IMR-90 (cell line): ENCODE data around the gene DUSP22. TPM values are rescaled to one million over a fixed set of nuclear protein-coding genes. Genes with fewer than 3 reads are reported as not detected.

Experiments used
- ATAC-seq: fragments of 200-7000 bp; cut with Tn5 transposase; 2 replicates; pipeline ENCODE4 v1.9.1; 2020; ENCODE audit warnings: low read depth, mild to moderate bottlenecking, moderate library complexity
- BruUV-seq: library from RNA; stranded (reverse); fragments of 400-500 nt; replicated peaks from 2 replicates; lab custom pipeline; 2021; lab: Mats Ljungman, UMichigan
- CTCF ChIA-PET: fragments of 300-600 bp; formaldehyde crosslinking; extraction: SDS; loops from one replicate; lab custom pipeline; 2021; ENCODE audit warnings: antibody characterized with exemption; lab: Yijun Ruan, JAX
- POLR2A ChIA-PET: fragments of 300-600 bp; sonication (Branson Sonifier 250); formaldehyde crosslinking; loops from one replicate; lab custom pipeline; 2022; ENCODE audit warnings: antibody characterized with exemption; ENCODE audit not compliant: unreplicated experiment; lab: Charles Lee
- DNase-seq: peaks from one replicate; pipeline ENCODE4 v3.0.0; 2013
- H2AFZ ChIP-seq: replicated peaks from 2 replicates; pipeline ENCODE3; 2013; ENCODE audit warnings: low read length, mild to moderate bottlenecking; ENCODE audit not compliant: poor library complexity
- H2AK5ac ChIP-seq: 2 replicates; pipeline ENCODE4 v1.6.1; 2013; ENCODE audit warnings: low read depth, low read length, inconsistent platforms
- H2AK9ac ChIP-seq: replicated peaks from 2 replicates; pipeline ENCODE3; 2013; ENCODE audit warnings: mild to moderate bottlenecking, low read depth, low read length, moderate library complexity; ENCODE audit not compliant: poor library complexity
- H2BK120ac ChIP-seq: 2 replicates; pipeline ENCODE4 v1.6.1; 2013; ENCODE audit warnings: low read depth, low read length, inconsistent platforms
- H2BK15ac ChIP-seq: 3 replicates; pipeline ENCODE4 v1.6.1; 2013; ENCODE audit warnings: low read depth, low read length, inconsistent platforms
- H2BK20ac ChIP-seq: 2 replicates; pipeline ENCODE4 v1.6.1; 2013; ENCODE audit warnings: low read depth, mild to moderate bottlenecking, inconsistent platforms, low read length, moderate library complexity
- H2BK5ac ChIP-seq: 2 replicates; pipeline ENCODE4 v1.6.1; 2013; ENCODE audit warnings: mild to moderate bottlenecking, low read depth, low read length, inconsistent platforms; ENCODE audit not compliant: poor library complexity, severe bottlenecking
- H3K14ac ChIP-seq: replicated peaks from 2 replicates; pipeline ENCODE4 v1.6.1; 2013; ENCODE audit warnings: low read depth, low read length, inconsistent platforms
- H3K18ac ChIP-seq: 2 replicates; pipeline ENCODE4 v1.6.1; 2013; ENCODE audit warnings: low read depth, low read length, control low read depth
- H3K23ac ChIP-seq: 2 replicates; pipeline ENCODE4 v1.6.1; 2013; ENCODE audit warnings: low read depth, low read length, inconsistent platforms
- H3K27ac ChIP-seq: 2 replicates; pipeline ENCODE4 v1.5.1; 2013; ENCODE audit warnings: mild to moderate bottlenecking, control low read depth, low read length; ENCODE audit not compliant: insufficient read depth
- H3K27me3 ChIP-seq: 2 replicates; pipeline ENCODE4 v1.6.1; 2013; ENCODE audit warnings: low read length; ENCODE audit not compliant: control insufficient read depth, insufficient read depth
- H3K36me3 ChIP-seq: 2 replicates; pipeline ENCODE4 v1.6.1; 2013; ENCODE audit warnings: low read length, mixed read lengths; ENCODE audit not compliant: control insufficient read depth, insufficient read depth
- H3K4ac ChIP-seq: 2 replicates; pipeline ENCODE4 v1.6.1; 2013; ENCODE audit warnings: low read depth, low read length, inconsistent platforms
- H3K4me1 ChIP-seq: 2 replicates; pipeline ENCODE4 v1.6.1; 2013; ENCODE audit warnings: low read length, mixed read lengths; ENCODE audit not compliant: control insufficient read depth, insufficient read depth
- H3K4me2 ChIP-seq: 2 replicates; pipeline ENCODE4 v1.6.1; 2013; ENCODE audit warnings: low read depth, mild to moderate bottlenecking, control low read depth, low read length, moderate library complexity
- H3K4me3 ChIP-seq: 2 replicates; pipeline ENCODE4 v1.5.1; 2013; ENCODE audit warnings: low read depth, mild to moderate bottlenecking, control low read depth, low read length, moderate library complexity; ENCODE audit not compliant: insufficient read depth
- H3K56ac ChIP-seq: 2 replicates; pipeline ENCODE4 v1.6.1; 2013; ENCODE audit warnings: low read length, inconsistent platforms; ENCODE audit not compliant: insufficient read depth; ENCODE audit errors: extremely low read depth
- H3K79me1 ChIP-seq, 2 experiments: 2 replicates each; pipeline ENCODE4 v1.6.1; 2013; ENCODE audit warnings: low read length in 2 of 2, inconsistent platforms in 1 of 2, low read depth in 1 of 2
- H3K9ac ChIP-seq: 2 replicates; pipeline ENCODE4 v1.6.1; 2013; ENCODE audit warnings: low read depth, low read length, control low read depth
- H3K9me1 ChIP-seq: 2 replicates; pipeline ENCODE4 v1.6.1; 2013; ENCODE audit warnings: low read length, inconsistent platforms; ENCODE audit not compliant: insufficient read depth
- H3K9me3 ChIP-seq: 2 replicates; pipeline ENCODE4 v1.6.1; 2013; ENCODE audit warnings: low read length; ENCODE audit not compliant: control insufficient read depth, insufficient read depth
- H4K20me1 ChIP-seq: 2 replicates; pipeline ENCODE4 v1.6.1; 2013; ENCODE audit warnings: low read length, inconsistent platforms; ENCODE audit not compliant: insufficient read depth
- H4K5ac ChIP-seq: 2 replicates; pipeline ENCODE4 v1.6.1; 2013; ENCODE audit warnings: mild to moderate bottlenecking, low read depth, low read length, control low read depth
- H4K8ac ChIP-seq, 2 experiments: 2 replicates each; pipeline ENCODE4 v1.6.1; 2013; ENCODE audit warnings: low read depth in 2 of 2, low read length in 2 of 2, control low read depth in 1 of 2, inconsistent platforms in 1 of 2
- H4K91ac ChIP-seq: 2 replicates; pipeline ENCODE4 v1.6.1; 2013; ENCODE audit warnings: low read depth, low read length, inconsistent platforms; ENCODE audit not compliant: insufficient read depth
- BHLHE40 ChIP-seq: fragments of 150-350 bp; IDR thresholded peaks from 2 replicates; pipeline ENCODE4 v1.6.1; 2016; ENCODE audit warnings: mild to moderate bottlenecking, low read depth, low read length
- MAZ ChIP-seq: IDR thresholded peaks from 2 replicates; pipeline ENCODE4 v1.6.1; 2012; ENCODE audit warnings: low read depth, mild to moderate bottlenecking, low read length, improper control_type of control experiment, moderate library complexity, borderline replicate concordance
- USF2 ChIP-seq: fragments of 150-350 bp; IDR thresholded peaks from 2 replicates; pipeline ENCODE4 v1.6.1; 2017; ENCODE audit warnings: mild to moderate bottlenecking, antibody characterized with exemption, low read length, low read depth
- WGBS, 2 experiments: methylation state at CpG; one replicate each; pipeline versions ENCODE4 v1.1.5 to v1.1.7; 2013; ENCODE audit warnings: missing lambda C conversion rate in 2 of 2; ENCODE audit not compliant: insufficient read length in 1 of 2; ENCODE audit errors: extremely low coverage in 2 of 2; 5-methylcytosine and 5-hydroxymethylcytosine counted together
- dilution Hi-C: fragments of 300-500 bp; cut with HindIII; formaldehyde crosslinking; loops from one replicate; pipeline ENCODE4 v1.14.3; 2018; ENCODE audit warnings: low sequenced_read_pairs; ENCODE audit not compliant: unreplicated experiment
- in situ Hi-C: fragments of 300-500 bp; cut with MboI; formaldehyde crosslinking; loops from 3 replicates; pipeline ENCODE4 v1.14.3; 2019; ENCODE audit warnings: low sequenced_read_pairs, inconsistent platforms, mixed read lengths
- intact Hi-C: fragments of 100-400 bp; cut with micrococcal nuclease; formaldehyde crosslinking; loops from 2 replicates; pipeline ENCODE4 v1.10.0; 2022
- polyA plus RNA-seq, 3 experiments: library from polyadenylated mRNA; depleted of rRNA; stranded (reverse); fragments of >200 nt; gene quantifications; 2 replicates each; pipeline ENCODE4 v1.2.3, GENCODE V29; 2012; ENCODE audit warnings: low replicate concordance in 1 of 3
- total RNA-seq: library from RNA; depleted of rRNA; stranded (reverse); fragments of >200 nt; gene quantifications from 2 replicates; pipeline ENCODE4 v1.2.3, GENCODE V29; 2012

DUSP22 gene
- total and polyA plus RNA-seq, 2 of the 4 experiments (the other 2 are of a cell fraction) = 7.1 to 8.2 TPM

- no peak for TF ChIP-seq BHLHE40
Observed at GRCh38 chr6:286681-287488, 5.4 kb upstream of the DUSP22 start (continued).

- dilution Hi-C loops (no loop called here), in situ Hi-C loops (no loop called here), intact Hi-C loops (no loop called here)
- WGBS, 2 experiments = 81% methylated on average over 3 of the region's 3 CpGs; no CpG with 5 or more reads in 1 of the 2 experiments
- Histone ChIP-seq H3K4me2 (no peak overlapping the region), H3K79me1 (no peaks in the 10 kb centered on the region), H4K91ac (no peak overlapping the region), H3K9ac (no peak overlapping the region), H2BK120ac (no peak overlapping the region), H3K4ac (no peak overlapping the region), H2BK20ac (no peak overlapping the region), H2AK5ac (no peak overlapping the region), H4K5ac (no peak overlapping the region), H2AK9ac (no peak overlapping the region), H3K36me3 (no peaks in the 10 kb centered on the region), H3K27ac (no peak overlapping the region), H2BK5ac (no peak overlapping the region), H3K14ac (no peak overlapping the region), H3K27me3 (peaks cover 24% of the 10 kb centered on the region), H2BK15ac (no peak overlapping the region), H3K18ac (no peak overlapping the region), H3K9me3 (peaks cover 4% of the 10 kb centered on the region), H3K4me3 (no peak overlapping the region), H4K8ac (no peak overlapping the region), H3K9me1 (0 out of 2 replicates have a peak, but pooled peaks cover 3% of the 10 kb centered on the region), H2AFZ (no peak overlapping the region), H3K23ac (no peak overlapping the region), H3K4me1 (peaks cover 3% of the 10 kb centered on the region; the same call in 1 of the 2 replicates), H3K56ac (no peak overlapping the region), H4K20me1 (no peaks in the 10 kb centered on the region)
- POLR2A ChIA-PET = no interaction called here
- no TSS peak for BruUV-seq
- TF ChIP-seq USF2 = no peak
- TF ChIP-seq MAZ = no peak
- DNase-seq (no peak), ATAC-seq (no peak)
- CTCF ChIA-PET = no interaction called here
Observed at GRCh38 chr6:287489-287860, 4.8 kb upstream of the DUSP22 start.
